ENCODE results near the gene MAFF. TPM values are rescaled to one million over a fixed set of nuclear protein-coding genes. Genes with fewer than 3 reads are reported as not detected.
A peak's percentile ranks its signal among the peaks of the same experiment; 100 is the strongest.

Gene MAFF
- total and polyA plus RNA-seq, 9 of the 15 experiments (the other 6 are each of a cell fraction or from before 2014, with no cell fraction given): 0.51 to 8.0 (median 5.4) TPM

DNA sequence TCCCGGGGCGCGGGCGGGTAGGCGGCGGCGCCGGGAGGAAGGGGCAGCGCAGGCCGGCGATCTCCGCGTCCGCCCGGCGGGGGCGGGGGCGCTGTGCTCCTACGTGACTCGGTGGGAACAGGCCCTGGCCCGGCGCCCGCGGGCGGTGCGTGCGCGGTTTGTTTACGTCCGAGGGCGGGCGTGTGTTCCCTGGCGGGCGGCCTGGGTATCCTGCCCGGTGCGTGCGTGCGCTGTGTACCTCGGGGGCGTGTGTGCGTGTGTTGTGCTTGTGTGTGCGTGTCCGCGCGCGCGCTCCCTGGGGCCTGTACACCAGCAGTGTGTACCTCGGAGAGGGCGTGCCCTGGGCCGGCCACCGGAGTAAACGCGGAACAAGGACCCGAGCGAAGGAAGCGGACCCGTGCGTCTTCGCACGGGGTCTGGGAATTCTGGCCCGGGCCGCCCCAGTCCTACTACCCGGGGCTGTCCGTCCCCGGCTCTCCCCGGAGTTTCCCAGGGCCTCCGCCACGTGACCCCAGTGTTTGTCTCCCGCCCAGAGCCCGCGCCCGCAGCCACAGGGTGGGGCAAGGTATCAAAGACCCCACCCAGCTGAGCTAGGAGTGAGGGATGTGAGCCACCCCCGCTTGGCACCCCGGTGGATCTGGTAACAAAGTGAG, 769 bp downstream of the MAFF start (continued):
- TF ChIP-seq MLLT1 (IDR thresholded peaks at IDR 0.05) (no peak), OTX1 (CRISPR knock-in tag; IDR thresholded peaks at IDR 0.05) (no peak), BRCA1 (IDR thresholded peaks at IDR 0.05) (no peak), BRCA1 (CRISPR knock-in tag; IDR thresholded peaks at IDR 0.05) (no peak), CBX5 (IDR thresholded peaks at IDR 0.05; ENCODE audit: borderline replicate concordance, low read depth) (no peak), NCOR1 (IDR thresholded peaks at IDR 0.05) (no peak), ATF3 (IDR thresholded peaks at IDR 0.05) (no peak), ATF3 (CRISPR knock-in tag; conservative IDR thresholded peaks at IDR 0.05) (no peak), FOXK2 (conservative IDR thresholded peaks at IDR 0.05 in 1 of 2, IDR thresholded peaks at IDR 0.05 in 1 of 2; ENCODE audit: low read depth in 2 of 2) (peak; percentile 82 to 91), MXI1 (IDR thresholded peaks at IDR 0.05; ENCODE audit: low read depth, low read length) (no peak), ZSCAN29 (IDR thresholded peaks at IDR 0.05) (no peak), ARID1B (IDR thresholded peaks at IDR 0.05) (no peak; the same call in 1 of the 2 replicates), JUNB (CRISPR knock-in tag; conservative IDR thresholded peaks at IDR 0.05) (no peak), TAF7 (tag; IDR thresholded peaks at IDR 0.05) (no peak), KLF16 (IDR thresholded peaks at IDR 0.05) (no peak), POU5F1 (IDR thresholded peaks at IDR 0.05; ENCODE audit: borderline replicate concordance, low read depth, low read length, partially characterized antibody) (no peak), XRCC3 (IDR thresholded peaks at IDR 0.05) (no peak), COPS2 (conservative IDR thresholded peaks at IDR 0.05) (no peak), GABPA (tag; conservative IDR thresholded peaks at IDR 0.05; ENCODE audit: low read depth) (peak; percentile 14; the same call in 1 of the 2 replicates)
- TF ChIP-seq, protein P1, sequence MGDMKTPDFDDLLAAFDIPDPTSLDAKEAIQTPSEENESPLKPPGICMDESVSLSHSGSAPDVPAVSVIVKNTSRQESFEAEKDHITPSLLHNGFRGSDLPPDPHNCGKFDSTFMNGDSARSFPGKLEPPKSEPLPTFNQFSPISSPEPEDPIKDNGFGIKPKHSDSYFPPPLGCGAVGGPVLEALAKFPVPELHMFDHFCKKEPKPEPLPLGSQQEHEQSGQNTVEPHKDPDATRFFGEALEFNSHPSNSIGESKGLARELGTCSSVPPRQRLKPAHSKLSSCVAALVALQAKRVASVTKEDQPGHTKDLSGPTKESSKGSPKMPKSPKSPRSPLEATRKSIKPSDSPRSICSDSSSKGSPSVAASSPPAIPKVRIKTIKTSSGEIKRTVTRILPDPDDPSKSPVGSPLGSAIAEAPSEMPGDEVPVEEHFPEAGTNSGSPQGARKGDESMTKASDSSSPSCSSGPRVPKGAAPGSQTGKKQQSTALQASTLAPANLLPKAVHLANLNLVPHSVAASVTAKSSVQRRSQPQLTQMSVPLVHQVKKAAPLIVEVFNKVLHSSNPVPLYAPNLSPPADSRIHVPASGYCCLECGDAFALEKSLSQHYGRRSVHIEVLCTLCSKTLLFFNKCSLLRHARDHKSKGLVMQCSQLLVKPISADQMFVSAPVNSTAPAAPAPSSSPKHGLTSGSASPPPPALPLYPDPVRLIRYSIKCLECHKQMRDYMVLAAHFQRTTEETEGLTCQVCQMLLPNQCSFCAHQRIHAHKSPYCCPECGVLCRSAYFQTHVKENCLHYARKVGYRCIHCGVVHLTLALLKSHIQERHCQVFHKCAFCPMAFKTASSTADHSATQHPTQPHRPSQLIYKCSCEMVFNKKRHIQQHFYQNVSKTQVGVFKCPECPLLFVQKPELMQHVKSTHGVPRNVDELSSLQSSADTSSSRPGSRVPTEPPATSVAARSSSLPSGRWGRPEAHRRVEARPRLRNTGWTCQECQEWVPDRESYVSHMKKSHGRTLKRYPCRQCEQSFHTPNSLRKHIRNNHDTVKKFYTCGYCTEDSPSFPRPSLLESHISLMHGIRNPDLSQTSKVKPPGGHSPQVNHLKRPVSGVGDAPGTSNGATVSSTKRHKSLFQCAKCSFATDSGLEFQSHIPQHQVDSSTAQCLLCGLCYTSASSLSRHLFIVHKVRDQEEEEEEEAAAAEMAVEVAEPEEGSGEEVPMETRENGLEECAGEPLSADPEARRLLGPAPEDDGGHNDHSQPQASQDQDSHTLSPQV (IDR thresholded peaks at IDR 0.05): no peak
- TF ChIP-seq, protein P2, sequence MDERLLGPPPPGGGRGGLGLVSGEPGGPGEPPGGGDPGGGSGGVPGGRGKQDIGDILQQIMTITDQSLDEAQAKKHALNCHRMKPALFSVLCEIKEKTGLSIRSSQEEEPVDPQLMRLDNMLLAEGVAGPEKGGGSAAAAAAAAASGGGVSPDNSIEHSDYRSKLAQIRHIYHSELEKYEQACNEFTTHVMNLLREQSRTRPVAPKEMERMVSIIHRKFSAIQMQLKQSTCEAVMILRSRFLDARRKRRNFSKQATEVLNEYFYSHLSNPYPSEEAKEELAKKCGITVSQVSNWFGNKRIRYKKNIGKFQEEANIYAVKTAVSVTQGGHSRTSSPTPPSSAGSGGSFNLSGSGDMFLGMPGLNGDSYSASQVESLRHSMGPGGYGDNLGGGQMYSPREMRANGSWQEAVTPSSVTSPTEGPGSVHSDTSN (CRISPR knock-in tag; IDR thresholded peaks at IDR 0.05; ENCODE audit: low read depth): no peak
- TF ChIP-seq, protein P2 (tag; conservative IDR thresholded peaks at IDR 0.05; ENCODE audit: low read depth): no peak
